Psoas muscle (tissue), 8 donors: ENCODE data around the gene C10orf95. TPM values are rescaled to one million over a fixed set of nuclear protein-coding genes. Genes with fewer than 3 reads are reported as not detected.

Source experiments
- ATAC-seq, 4 donors: fragments of 200-7000 bp; cut with Tn5 transposase; one replicate each; pipeline ENCODE4 v1.9.1; 2020; ENCODE audit warnings: moderate library complexity in 3 of 4, mild to moderate bottlenecking in 2 of 4
- DNase-seq, 2 donors: peaks; one replicate each; pipeline ENCODE4 v3.0.0-alpha.2; 2020
- H3K27ac ChIP-seq: fragments of 200-600 bp; one replicate; pipeline ENCODE4 v1.8.0; 2022
- H3K27me3 ChIP-seq, 3 donors: fragments of 200-600 bp in 1 of 3; one replicate each; pipeline versions ENCODE4 v1.6.1 to v1.8.0; 2013 to 2022; ENCODE audit warnings: low read length in 2 of 3, mild to moderate bottlenecking in 2 of 3, moderate library complexity in 1 of 3; ENCODE audit not compliant: insufficient read depth in 3 of 3
- H3K36me3 ChIP-seq, 2 donors: fragments of 200-600 bp in 1 of 2; one replicate each; pipeline versions ENCODE4 v1.6.1 to v1.8.0; 2013 to 2022; ENCODE audit warnings: low read depth in 1 of 2, mild to moderate bottlenecking in 1 of 2, moderate library complexity in 1 of 2; ENCODE audit not compliant: insufficient read depth in 1 of 2
- H3K4me1 ChIP-seq: fragments of 200-600 bp; one replicate; pipeline ENCODE4 v1.8.0; 2022
- H3K4me3 ChIP-seq: fragments of 200-600 bp; one replicate; pipeline ENCODE4 v1.8.0; 2022; ENCODE audit warnings: mild to moderate bottlenecking
- H3K9me3 ChIP-seq: fragments of 200-600 bp; one replicate; pipeline ENCODE4 v1.8.0; 2022
- WGBS, 3 donors: extraction: QIAGEN DNeasy Blood & Tissue Kit; methylation state at CpG; one replicate each; pipeline versions ENCODE4 v1.1.6 to v1.1.7; 2013; 5-methylcytosine and 5-hydroxymethylcytosine counted together
- intact Hi-C, 2 donors: fragments of 100-400 bp; cut with DNase I; formaldehyde crosslinking; loops; one replicate each; pipeline versions ENCODE4 v1.11.0 to v1.14.2; 2022
- polyA plus RNA-seq, 3 donors: library from polyadenylated mRNA; stranded (reverse); fragments of 200-250 nt; gene quantifications; one replicate each; pipeline ENCODE4 v1.2.3, GENCODE V29; 2013
- total RNA-seq, 4 donors: library from RNA; stranded (reverse); fragmentation: NEBNext Ultra II Directional in 2 of 4; extraction: Animal tissue kit (Norgen Biotek cat#: 25700) in 2 of 4; gene quantifications; one replicate each; pipeline versions ENCODE4 v1.2.1 to v1.2.4, GENCODE V29; 2021 to 2023
- TF ChIP-seq, protein P1 (sequence below): fragments of 200-600 bp; IDR thresholded peaks from one replicate; pipeline ENCODE4 v1.8.0; 2022; ENCODE audit warnings: antibody characterized with exemption
- donor health status: healthy with polysubstance abuse.
- donor health status: DM: no; HTN: no; CAD: no; lungs with moderate emphysema.
- donor health status: Bipolar disorder and iron deficiency.
- donor health status: healthy.
- donor health status: DM: yes; HTN: yes; CAD: no.
- donor health status: DM: no; HTN: no; CAD: no.
- donor health status: DM: no; HTN: no; CAD: no.
- donor health status: DM: yes; HTN: yes; CAD: no.

Gene C10orf95
- total and polyA plus RNA-seq, 7 donors: 0.01 TPM; not detected in 6

DNA sequence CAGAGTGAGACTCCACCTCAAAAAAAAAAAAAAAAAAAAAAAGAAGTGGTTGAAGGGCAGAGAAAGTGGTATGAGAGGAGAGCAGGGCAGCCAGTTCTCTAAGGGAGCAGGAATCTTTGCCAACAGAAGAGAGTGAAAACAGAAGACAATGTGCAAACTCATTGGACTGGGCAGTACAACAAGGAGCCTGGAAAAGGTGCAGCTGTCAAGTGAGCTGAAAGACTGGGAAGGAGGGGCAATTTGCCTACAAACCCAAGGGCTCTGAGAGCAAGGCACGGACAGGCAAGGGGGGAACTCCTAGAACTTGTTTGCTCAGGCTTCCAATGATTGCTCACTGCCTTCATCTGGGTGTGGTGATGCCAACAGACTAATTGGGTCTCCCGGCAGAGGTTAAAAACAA is 41.6 kb upstream of the C10orf95 start:
- peaks cover 0 to 34% of the 10 kb centered on the region in 2 donors for H3K36me3 ChIP-seq
- peak overlapping the region; percentile 40 for H3K4me3 ChIP-seq
- ATAC-seq (peak; percentile 86 to 92 (median 90)), DNase-seq (peak in 1 of 2 donors; percentile 75)
- peaks cover 74% of the 10 kb centered on the region for H3K4me1 ChIP-seq
- 11 to 26% (median 16%) methylated on average over 2 of the region's 2 CpGs for WGBS, 3 donors
- TF ChIP-seq, protein P1, sequence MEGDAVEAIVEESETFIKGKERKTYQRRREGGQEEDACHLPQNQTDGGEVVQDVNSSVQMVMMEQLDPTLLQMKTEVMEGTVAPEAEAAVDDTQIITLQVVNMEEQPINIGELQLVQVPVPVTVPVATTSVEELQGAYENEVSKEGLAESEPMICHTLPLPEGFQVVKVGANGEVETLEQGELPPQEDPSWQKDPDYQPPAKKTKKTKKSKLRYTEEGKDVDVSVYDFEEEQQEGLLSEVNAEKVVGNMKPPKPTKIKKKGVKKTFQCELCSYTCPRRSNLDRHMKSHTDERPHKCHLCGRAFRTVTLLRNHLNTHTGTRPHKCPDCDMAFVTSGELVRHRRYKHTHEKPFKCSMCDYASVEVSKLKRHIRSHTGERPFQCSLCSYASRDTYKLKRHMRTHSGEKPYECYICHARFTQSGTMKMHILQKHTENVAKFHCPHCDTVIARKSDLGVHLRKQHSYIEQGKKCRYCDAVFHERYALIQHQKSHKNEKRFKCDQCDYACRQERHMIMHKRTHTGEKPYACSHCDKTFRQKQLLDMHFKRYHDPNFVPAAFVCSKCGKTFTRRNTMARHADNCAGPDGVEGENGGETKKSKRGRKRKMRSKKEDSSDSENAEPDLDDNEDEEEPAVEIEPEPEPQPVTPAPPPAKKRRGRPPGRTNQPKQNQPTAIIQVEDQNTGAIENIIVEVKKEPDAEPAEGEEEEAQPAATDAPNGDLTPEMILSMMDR: no peak
- H3K27me3 ChIP-seq: no peaks in the 10 kb centered on the region
- intact Hi-C loops: no loop called here
- peak overlapping the region; percentile 84 for H3K27ac ChIP-seq
- H3K9me3 ChIP-seq: no peaks in the 10 kb centered on the region

DNA sequence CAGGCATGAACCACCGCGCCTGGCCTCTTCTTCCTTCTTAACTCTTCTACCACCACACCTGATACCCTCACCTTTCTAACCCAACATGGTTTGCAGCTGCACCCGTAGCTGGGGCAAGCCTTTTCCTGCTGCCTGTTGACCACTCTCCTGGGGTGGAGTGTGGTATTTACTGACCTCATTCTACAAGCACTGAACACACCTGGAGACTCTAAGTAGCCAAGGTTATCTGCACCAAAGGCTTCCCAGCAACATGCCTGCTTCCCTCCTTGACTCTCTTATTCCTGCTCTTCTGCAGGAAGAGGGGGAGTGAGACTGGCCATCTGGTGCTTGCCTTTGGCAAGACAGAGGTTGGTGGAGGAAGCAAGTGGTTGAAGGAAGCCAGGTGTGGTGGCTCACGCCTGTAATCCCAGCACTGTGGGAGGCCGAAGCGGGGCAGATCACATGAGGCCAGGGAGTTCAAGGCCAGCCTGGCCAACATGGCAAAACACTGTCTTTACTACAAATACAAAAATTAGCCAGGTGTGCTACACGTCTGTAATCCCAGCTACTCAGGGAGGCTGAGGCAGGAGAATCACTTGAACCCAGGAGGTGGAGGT is 41.1 kb upstream of the C10orf95 start:
- Histone ChIP-seq H3K27me3 (no peaks in the 10 kb centered on the region), H3K27ac (peak overlapping the region; percentile 84), H3K36me3 (peaks cover 0 to 40% of the 10 kb centered on the region in 2 donors), H3K4me1 (peaks cover 69% of the 10 kb centered on the region), H3K4me3 (no peak overlapping the region), H3K9me3 (no peaks in the 10 kb centered on the region)
- intact Hi-C loops: no loop called here
- ATAC-seq: peak in 2 of 4 donors; percentile 9 to 13
- TF ChIP-seq, protein P1: no peak
- WGBS, 3 donors: 65 to 90% (median 74%) methylated on average over 7 of the region's 7 CpGs
- peak in 1 of 2 donors; percentile 44 for DNase-seq

DNA sequence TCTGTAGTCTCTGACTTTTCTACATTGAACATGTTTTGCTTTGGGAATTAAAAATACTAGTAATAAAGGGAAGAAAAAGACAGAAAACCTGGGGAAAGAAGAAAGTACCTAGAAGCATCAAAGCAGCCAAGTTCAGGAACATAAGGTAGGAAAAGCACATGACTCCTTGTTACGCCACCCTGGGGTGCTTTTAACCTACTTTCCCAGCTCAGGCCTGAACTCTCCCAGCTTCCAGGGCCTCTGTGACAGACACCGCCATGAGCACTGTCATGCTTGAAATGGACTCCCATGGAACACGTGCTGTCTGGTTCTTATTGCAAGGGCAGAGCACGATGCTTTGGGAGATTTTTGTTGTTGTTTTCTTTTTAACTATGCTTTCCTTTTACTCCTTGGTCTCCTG is 39.8 kb upstream of the C10orf95 start:
- Histone ChIP-seq H3K4me3 (no peak overlapping the region), H3K27ac (peak overlapping the region; percentile 84), H3K9me3 (no peaks in the 10 kb centered on the region), H3K4me1 (peaks cover 64% of the 10 kb centered on the region), H3K27me3 (no peaks in the 10 kb centered on the region), H3K36me3 (peaks cover 0 to 49% of the 10 kb centered on the region in 2 donors)
- DNase-seq (peak in 1 of 2 donors; percentile 53), ATAC-seq (peak; percentile 48 to 68 (median 52))
- WGBS, 3 donors: 44 to 70% (median 53%) methylated on average over 4 of the region's 4 CpGs
- intact Hi-C loops: no loop called here
- TF ChIP-seq, protein P1: no peak

DNA sequence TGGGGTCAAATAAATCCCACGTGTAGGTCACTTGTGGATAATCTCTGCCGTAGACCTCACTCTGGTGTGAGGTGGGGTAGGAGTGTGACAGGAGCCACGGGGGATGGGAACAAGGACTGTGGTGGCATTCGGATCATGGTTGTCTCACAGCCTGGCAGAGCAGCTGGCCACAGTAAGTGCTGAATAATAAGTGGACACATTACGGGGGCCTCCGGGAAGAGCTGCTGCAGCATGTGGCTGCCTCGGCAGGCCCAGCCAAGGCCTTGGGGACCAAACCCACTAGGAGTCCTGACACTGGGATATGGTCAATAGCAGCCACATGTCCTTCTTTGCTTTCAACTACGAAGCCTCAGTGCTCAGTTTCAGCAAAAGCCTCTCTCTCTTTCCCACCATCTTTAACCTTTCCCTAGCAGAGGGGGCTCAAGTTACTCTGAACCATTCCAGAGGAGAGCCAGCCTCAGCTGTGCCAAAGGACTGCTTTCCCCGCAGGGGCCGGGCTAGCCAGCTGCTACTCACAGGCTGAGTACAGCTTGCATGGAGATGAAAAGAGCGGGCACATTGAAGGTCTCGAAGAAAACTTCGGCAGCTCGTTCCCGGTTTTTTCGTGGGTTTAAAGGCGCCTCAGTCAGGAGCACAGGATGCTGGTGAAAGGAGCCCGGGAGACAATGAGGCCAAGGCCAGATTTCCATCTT is 33.9 kb upstream of the C10orf95 start:
- H3K9me3 ChIP-seq: no peaks in the 10 kb centered on the region
- H3K27me3 ChIP-seq: no peaks in the 10 kb centered on the region
- peak overlapping the region; percentile 74 for H3K27ac ChIP-seq
- H3K4me1 ChIP-seq: peaks cover 32% of the 10 kb centered on the region
- H3K36me3 ChIP-seq: peaks cover 3 to 100% of the 10 kb centered on the region in 2 donors
- H3K4me3 ChIP-seq: no peak overlapping the region
- 32 to 40% (median 35%) methylated on average over 18 of the region's 18 CpGs for WGBS, 3 donors
- DNase-seq: peak in 1 of 2 donors; percentile 81
- ATAC-seq: peak; percentile 85 to 92 (median 86)
- intact Hi-C loops: no loop called here
- TF ChIP-seq, protein P1: no peak
